Naive thymus-derived CD8-positive, alpha-beta T cell (primary cell): Measurements from ENCODE around the gene TTN. TPM values are rescaled to one million over a fixed set of nuclear protein-coding genes. Genes with fewer than 3 reads are reported as not detected.

Source experiments
- ATAC-seq, 2 donors: fragments of 150-1000 bp; cut with Tn5 transposase in 1 of 2; sonication (Bioruptor Pico), chemical (Tn5 transposase) in 1 of 2; 1 replicate in 1 of 2; 2 replicates in 1 of 2; pipeline ENCODE4 v1.10.0; 2021; ENCODE audit warnings: mild to moderate bottlenecking in 2 of 2, moderate library complexity in 2 of 2
- POLR2A ChIA-PET: fragments of 350-600 bp; sonication (Branson Sonifier 250); formaldehyde crosslinking; loops from one replicate; lab custom pipeline; 2021; ENCODE audit warnings: antibody characterized with exemption; lab: Charles Lee
- DNase-seq, 10 donors: peaks; one replicate each; pipeline versions ENCODE4 v3.0.0 to v3.0.0-alpha.2; 2020 to 2022
- H3K27ac Mint-ChIP-seq, 10 donors: one replicate each; pipeline ENCODE4 v1.8.0; 2020 to 2022; ENCODE audit warnings: mild to moderate bottlenecking in 10 of 10, mixed read lengths in 10 of 10, moderate library complexity in 4 of 10, inconsistent platforms in 1 of 10
- H3K27me3 Mint-ChIP-seq, 5 donors: one replicate each; pipeline ENCODE4 v1.8.0; 2021 to 2022; ENCODE audit warnings: mixed read lengths in 5 of 5
- H3K36me3 Mint-ChIP-seq, 3 donors: one replicate each; pipeline ENCODE4 v1.8.0; 2020 to 2022; ENCODE audit warnings: mixed read lengths in 3 of 3, mild to moderate bottlenecking in 2 of 3, inconsistent platforms in 1 of 3
- H3K4me1 Mint-ChIP-seq, 4 donors: one replicate each; pipeline ENCODE4 v1.8.0; 2021 to 2022; ENCODE audit warnings: mixed read lengths in 4 of 4
- H3K4me3 Mint-ChIP-seq, 10 donors: one replicate each; pipeline ENCODE4 v1.8.0; 2020 to 2022; ENCODE audit warnings: mild to moderate bottlenecking in 10 of 10, mixed read lengths in 10 of 10, moderate library complexity in 6 of 10, inconsistent platforms in 1 of 10
- H3K9me3 Mint-ChIP-seq, 9 donors: one replicate each; pipeline ENCODE4 v1.8.0; 2020 to 2022; ENCODE audit warnings: mixed read lengths in 9 of 9, mild to moderate bottlenecking in 3 of 9, inconsistent platforms in 1 of 9, moderate library complexity in 1 of 9
- polyA plus RNA-seq, 3 donors: library from polyadenylated mRNA; unstranded; fragments of 300-500 nt; fragmentation: Illumina TruSeq; gene quantifications; one replicate each; pipeline ENCODE4 v1.2.3, GENCODE V29; 2021
- total RNA-seq, 8 experiments: library from RNA in 2 of 8; stranded (reverse) in 2 of 8; gene quantifications; one replicate each; pipeline ENCODE4 v1.2.3 and lab custom pipeline; 2021 to 2026

The TTN gene
- total and polyA plus RNA-seq, 5 experiments from 2014 or later, result 0.40 to 28.1 (median 5.7) TPM

- no peak for DNase-seq
- Mint-ChIP-seq H3K27me3 (no peaks in the 10 kb centered on the region), H3K4me1 (no peaks in the 10 kb centered on the region), H3K4me3 (no peak overlapping the region), H3K36me3 (peaks cover 13 to 53% (median 31%) of the 10 kb centered on the region in 3 donors), H3K27ac (no peak overlapping the region), H3K9me3 (no peaks in the 10 kb centered on the region)
- ATAC-seq, result no peak
- POLR2A ChIA-PET, result no interaction called here
Measured at GRCh38 chr2:178627401-178627800, 179.8 kb downstream of the TTN start.

- Mint-ChIP-seq H3K4me1 (no peaks in the 10 kb centered on the region), H3K27ac (no peak overlapping the region), H3K27me3 (no peaks in the 10 kb centered on the region), H3K4me3 (no peak overlapping the region), H3K36me3 (peaks cover 13 to 88% (median 72%) of the 10 kb centered on the region in 3 donors), H3K9me3 (no peaks in the 10 kb centered on the region)
- ATAC-seq, result no peak
- no peak for DNase-seq
- POLR2A ChIA-PET, result no interaction called here
Measured at GRCh38 chr2:178615969-178616368, 191.3 kb downstream of the TTN start.

GRCh38 chr2:178602901-178603300 lies 204.3 kb downstream of the TTN start:
- POLR2A ChIA-PET, result no interaction called here
- DNase-seq (no peak), ATAC-seq (no peak)
- Mint-ChIP-seq H3K36me3 (peaks cover 41 to 82% (median 67%) of the 10 kb centered on the region in 3 donors), H3K27ac (no peak overlapping the region), H3K4me1 (no peaks in the 10 kb centered on the region), H3K9me3 (no peaks in the 10 kb centered on the region), H3K4me3 (no peak overlapping the region), H3K27me3 (no peaks in the 10 kb centered on the region)

GRCh38 chr2:178592655-178593054 lies 214.6 kb downstream of the TTN start:
- Mint-ChIP-seq H3K9me3 (peaks cover 0 to 13% (median 0%) of the 10 kb centered on the region in 9 donors), H3K4me1 (no peaks in the 10 kb centered on the region), H3K27me3 (no peaks in the 10 kb centered on the region), H3K36me3 (peaks cover 61 to 87% (median 84%) of the 10 kb centered on the region in 3 donors), H3K4me3 (no peak overlapping the region), H3K27ac (no peak overlapping the region)
- DNase-seq (no peak), ATAC-seq (no peak)
- POLR2A ChIA-PET, result no interaction called here

- no peaks in the 10 kb centered on the region for H3K27me3 Mint-ChIP-seq
- H3K9me3 Mint-ChIP-seq, result peaks cover 0 to 13% (median 0%) of the 10 kb centered on the region in 9 donors
- ATAC-seq, result no peak
- no peak overlapping the region for H3K27ac Mint-ChIP-seq
- DNase-seq, result no peak
- POLR2A ChIA-PET, result no interaction called here
- H3K36me3 Mint-ChIP-seq, result peaks cover 84 to 91% (median 91%) of the 10 kb centered on the region in 3 donors
- no peaks in the 10 kb centered on the region for H3K4me1 Mint-ChIP-seq
- no peak overlapping the region for H3K4me3 Mint-ChIP-seq
Measured at GRCh38 chr2:178589335-178589734, 217.9 kb downstream of the TTN start.

- H3K4me3 Mint-ChIP-seq, result no peak overlapping the region
- H3K9me3 Mint-ChIP-seq, result peaks cover 0 to 12% (median 0%) of the 10 kb centered on the region in 9 donors
- DNase-seq (no peak), ATAC-seq (no peak)
- no peak overlapping the region for H3K27ac Mint-ChIP-seq
- POLR2A ChIA-PET, result no interaction called here
- H3K27me3 Mint-ChIP-seq, result no peaks in the 10 kb centered on the region
- H3K4me1 Mint-ChIP-seq, result no peaks in the 10 kb centered on the region
- H3K36me3 Mint-ChIP-seq, result peaks cover 61 to 90% (median 83%) of the 10 kb centered on the region in 3 donors
Measured at GRCh38 chr2:178584666-178585065, 222.6 kb downstream of the TTN start.

- Mint-ChIP-seq H3K4me1 (no peaks in the 10 kb centered on the region), H3K27ac (no peak overlapping the region), H3K4me3 (no peak overlapping the region), H3K27me3 (no peaks in the 10 kb centered on the region), H3K36me3 (peaks cover 57 to 93% (median 88%) of the 10 kb centered on the region in 3 donors), H3K9me3 (peaks cover 0 to 21% (median 6%) of the 10 kb centered on the region in 9 donors)
- DNase-seq, result no peak
- no peak for ATAC-seq
- POLR2A ChIA-PET, result no interaction called here
Measured at GRCh38 chr2:178579006-178579405, 228.2 kb downstream of the TTN start.

- Mint-ChIP-seq H3K9me3 (peaks cover 0 to 51% (median 30%) of the 10 kb centered on the region in 9 donors), H3K36me3 (peaks cover 67 to 98% (median 91%) of the 10 kb centered on the region in 3 donors)
- ATAC-seq, result no peak
Measured at GRCh38 chr2:178574789-178575188, 232.4 kb downstream of the TTN start.

GRCh38 chr2:178568227-178568626 lies 239.0 kb downstream of the TTN start:
- Mint-ChIP-seq H3K9me3 (peaks cover 0 to 93% (median 57%) of the 10 kb centered on the region in 9 donors), H3K27me3 (no peaks in the 10 kb centered on the region), H3K4me1 (no peaks in the 10 kb centered on the region), H3K36me3 (peaks cover 68 to 95% (median 78%) of the 10 kb centered on the region in 3 donors), H3K27ac (no peak overlapping the region), H3K4me3 (no peak overlapping the region)
- POLR2A ChIA-PET, result no interaction called here
- ATAC-seq (no peak), DNase-seq (no peak)

More at GRCh38 chr2:178574789-178575188, 232.4 kb downstream of the TTN start:
- no peaks in the 10 kb centered on the region for H3K27me3 Mint-ChIP-seq
- no peak overlapping the region for H3K27ac Mint-ChIP-seq
- POLR2A ChIA-PET, result no interaction called here
- peaks cover 0 to 2% (median 0%) of the 10 kb centered on the region in 4 donors for H3K4me1 Mint-ChIP-seq
- no peak for DNase-seq
- H3K4me3 Mint-ChIP-seq, result no peak overlapping the region

GRCh38 chr2:178553047-178553446 lies 254.2 kb downstream of the TTN start:
- DNase-seq (no peak), ATAC-seq (no peak)
- Mint-ChIP-seq H3K4me1 (no peaks in the 10 kb centered on the region), H3K27me3 (no peaks in the 10 kb centered on the region), H3K27ac (no peak overlapping the region), H3K4me3 (no peak overlapping the region), H3K36me3 (peaks cover 65 to 90% (median 88%) of the 10 kb centered on the region in 3 donors), H3K9me3 (peaks cover 0 to 6% (median 0%) of the 10 kb centered on the region in 9 donors)
- POLR2A ChIA-PET, result no interaction called here

- H3K36me3 Mint-ChIP-seq, result peaks cover 58 to 93% (median 89%) of the 10 kb centered on the region in 3 donors
- POLR2A ChIA-PET, result no interaction called here
Measured at GRCh38 chr2:178550352-178550751, 256.9 kb downstream of the TTN start.

GRCh38 chr2:178542569-178542968 lies 264.7 kb downstream of the TTN start:
- Mint-ChIP-seq H3K4me1 (peaks cover 0 to 6% (median under 1%) of the 10 kb centered on the region in 4 donors), H3K36me3 (peaks cover 15 to 90% (median 81%) of the 10 kb centered on the region in 3 donors), H3K27me3 (no peaks in the 10 kb centered on the region), H3K27ac (no peak overlapping the region), H3K4me3 (no peak overlapping the region), H3K9me3 (peaks cover 0 to 3% (median 0%) of the 10 kb centered on the region in 9 donors)
- ATAC-seq (no peak), DNase-seq (no peak)
- POLR2A ChIA-PET, result no interaction called here

More at GRCh38 chr2:178550352-178550751, 256.9 kb downstream of the TTN start:
- no peak overlapping the region for H3K4me3 Mint-ChIP-seq
- H3K27me3 Mint-ChIP-seq, result no peaks in the 10 kb centered on the region
- H3K4me1 Mint-ChIP-seq, result peaks cover 0 to 4% (median 0%) of the 10 kb centered on the region in 4 donors
- peaks cover 0 to 9% (median 0%) of the 10 kb centered on the region in 9 donors for H3K9me3 Mint-ChIP-seq
- no peak for DNase-seq
- no peak for ATAC-seq
- H3K27ac Mint-ChIP-seq, result no peak overlapping the region

- DNase-seq (no peak), ATAC-seq (no peak)
- POLR2A ChIA-PET, result no interaction called here
- peaks cover 0 to 6% (median 0%) of the 10 kb centered on the region in 4 donors for H3K4me1 Mint-ChIP-seq
- peaks cover 11 to 90% (median 80%) of the 10 kb centered on the region in 3 donors for H3K36me3 Mint-ChIP-seq
- H3K27ac Mint-ChIP-seq, result no peak overlapping the region
- no peak overlapping the region for H3K4me3 Mint-ChIP-seq
- no peaks in the 10 kb centered on the region for H3K9me3 Mint-ChIP-seq
- no peaks in the 10 kb centered on the region for H3K27me3 Mint-ChIP-seq
Measured at GRCh38 chr2:178542161-178542560, 265.1 kb downstream of the TTN start.

GRCh38 chr2:178536037-178536436 lies 271.2 kb downstream of the TTN start:
- peaks cover 0 to 5% (median 0%) of the 10 kb centered on the region in 9 donors for H3K9me3 Mint-ChIP-seq
- no peak overlapping the region for H3K4me3 Mint-ChIP-seq
- H3K36me3 Mint-ChIP-seq, result peaks cover 25 to 95% (median 90%) of the 10 kb centered on the region in 3 donors
- H3K27ac Mint-ChIP-seq, result no peak overlapping the region
- peaks cover 2 to 12% (median 6%) of the 10 kb centered on the region in 4 donors for H3K4me1 Mint-ChIP-seq
- POLR2A ChIA-PET, result no interaction called here
- ATAC-seq, result no peak
- DNase-seq, result no peak
- H3K27me3 Mint-ChIP-seq, result no peaks in the 10 kb centered on the region
